ENCODE data around the gene TBCCD1.

TBCCD1 gene

DNA sequence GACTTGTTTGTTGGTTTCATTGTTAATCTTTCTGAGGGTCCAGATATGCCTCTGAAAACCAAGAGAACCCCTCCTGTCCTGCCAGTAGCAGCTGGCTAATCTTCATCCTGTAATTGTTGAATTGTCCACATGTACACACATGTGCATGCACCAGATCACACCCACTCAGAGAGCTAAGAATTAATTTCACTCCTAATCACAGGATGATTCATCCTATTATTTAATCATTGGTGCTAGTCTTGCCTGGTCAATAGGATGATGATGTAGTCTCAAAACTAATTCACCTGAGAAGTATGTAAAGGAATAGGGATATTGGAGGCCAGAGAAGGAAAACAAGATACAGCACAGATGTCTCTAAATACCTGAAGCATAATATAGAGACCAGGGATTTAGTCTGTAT lies 37.9 kb upstream of the TBCCD1 start:
- no peak for TF ChIP-seq POLR2A (IDR thresholded peaks at IDR 0.05; ENCODE audit: low read depth, low read length)
- no peak for FAIRE-seq
- DNase-seq (ENCODE audit: insufficient read length, low spot score) = no peak

DNA sequence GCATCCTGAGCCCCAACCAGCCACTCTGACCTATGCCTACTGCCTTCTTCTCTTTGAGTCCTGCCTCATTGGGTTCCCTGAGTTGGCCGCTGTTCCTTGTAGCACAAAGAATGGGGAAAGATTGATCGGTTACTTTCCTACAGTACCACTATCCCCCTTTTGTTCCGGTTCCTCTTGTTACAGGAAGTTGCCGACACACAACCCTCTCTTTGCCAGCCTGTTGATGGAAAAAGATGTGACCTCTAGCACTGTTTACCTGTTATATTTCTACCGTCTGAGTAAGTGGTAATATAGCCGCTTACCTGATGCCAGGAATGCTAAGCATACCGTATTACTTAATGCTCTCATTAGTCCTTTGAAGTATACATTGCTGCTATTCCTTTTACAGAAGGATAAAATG lies 36.0 kb upstream of the TBCCD1 start:
- no peak for TF ChIP-seq POLR2A (IDR thresholded peaks at IDR 0.05; ENCODE audit: low read depth, low read length)
- DNase-seq (ENCODE audit: insufficient read length, low spot score) (no peak), FAIRE-seq (no peak)

DNA sequence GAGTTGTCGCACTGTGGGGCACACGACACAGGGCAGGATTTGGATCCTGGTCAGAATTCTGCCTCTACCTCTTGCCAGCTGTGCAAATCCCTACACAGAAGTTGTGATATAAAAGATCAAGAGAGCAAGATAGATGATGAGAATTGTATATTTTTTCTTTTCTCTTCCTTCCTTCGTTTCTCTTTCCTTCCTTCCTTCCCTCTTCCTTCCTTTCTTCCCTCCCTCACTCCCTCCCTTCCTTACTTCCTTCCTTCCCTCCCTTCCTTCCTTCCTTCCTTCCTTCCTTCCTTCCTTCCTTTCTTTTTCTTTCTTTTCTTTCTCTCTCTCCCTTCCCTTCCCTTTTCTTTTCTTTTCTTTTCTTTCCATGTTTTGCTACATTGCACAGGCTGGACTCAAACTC lies 33.8 kb upstream of the TBCCD1 start:
- no peak for FAIRE-seq
- TF ChIP-seq POLR2A (IDR thresholded peaks at IDR 0.05; ENCODE audit: low read depth, low read length) = no peak

DNA sequence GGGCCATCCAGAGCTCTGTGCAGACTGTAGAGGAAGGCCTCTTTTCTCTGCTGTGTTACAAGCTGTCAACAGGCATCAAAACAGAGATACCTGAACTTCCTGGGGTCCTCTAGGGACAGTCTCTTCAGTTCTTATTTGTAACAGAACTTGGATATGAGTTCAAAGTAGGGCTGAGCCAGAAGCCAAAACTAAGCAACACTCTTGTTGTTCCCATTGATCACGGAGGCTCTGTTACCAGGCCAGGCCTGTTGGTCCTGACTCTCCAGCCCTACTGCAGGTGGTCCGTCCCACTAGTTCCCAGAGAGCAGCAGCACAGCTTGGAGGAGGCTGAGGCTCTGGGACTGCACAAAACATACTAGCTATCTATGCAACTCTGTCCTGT lies 32.6 kb upstream of the TBCCD1 start:
- FAIRE-seq = no peak

More for the DNA sequence above, 33.8 kb upstream of the TBCCD1 start:
- DNase-seq (ENCODE audit: insufficient read length, low spot score) = no peak

DNA sequence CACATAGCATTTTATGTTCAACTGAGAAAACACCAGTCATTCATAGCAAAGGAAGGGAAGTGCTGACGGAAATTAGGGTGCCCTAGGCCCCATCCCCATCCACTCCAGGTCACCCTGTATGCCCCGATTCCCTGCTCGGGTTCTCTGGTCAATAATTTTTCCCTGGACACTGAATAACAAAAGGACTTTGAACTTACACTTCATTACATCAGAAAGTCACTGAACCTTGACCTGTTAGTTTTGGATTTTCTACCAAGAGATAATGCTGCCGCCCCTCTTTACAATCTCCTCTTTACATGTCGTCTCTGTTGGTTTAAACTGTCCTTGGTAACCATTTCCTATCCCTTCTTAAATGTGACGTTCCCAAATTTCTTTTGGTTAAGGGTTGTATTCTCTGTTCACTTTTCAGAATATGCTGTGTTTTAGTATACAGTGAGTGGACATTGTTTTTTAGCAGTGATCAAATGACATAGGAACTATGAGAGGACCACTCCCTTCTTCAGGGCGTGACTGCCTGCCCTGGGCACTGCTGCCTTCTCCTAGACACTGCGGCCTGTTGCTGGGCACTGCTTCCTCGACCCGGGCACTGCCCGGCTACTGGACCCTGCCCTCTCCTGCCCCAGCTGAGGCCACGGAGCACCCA lies 32.1 kb upstream of the TBCCD1 start:
- FAIRE-seq = no peak
- TF ChIP-seq POLR2A (IDR thresholded peaks at IDR 0.05; ENCODE audit: low read depth, low read length) = no peak
- DNase-seq (ENCODE audit: insufficient read length, low spot score) = no peak

More for the DNA sequence above, 32.6 kb upstream of the TBCCD1 start:
- TF ChIP-seq POLR2A (IDR thresholded peaks at IDR 0.05; ENCODE audit: low read depth, low read length) = no peak
- no peak for DNase-seq (ENCODE audit: insufficient read length, low spot score)

DNA sequence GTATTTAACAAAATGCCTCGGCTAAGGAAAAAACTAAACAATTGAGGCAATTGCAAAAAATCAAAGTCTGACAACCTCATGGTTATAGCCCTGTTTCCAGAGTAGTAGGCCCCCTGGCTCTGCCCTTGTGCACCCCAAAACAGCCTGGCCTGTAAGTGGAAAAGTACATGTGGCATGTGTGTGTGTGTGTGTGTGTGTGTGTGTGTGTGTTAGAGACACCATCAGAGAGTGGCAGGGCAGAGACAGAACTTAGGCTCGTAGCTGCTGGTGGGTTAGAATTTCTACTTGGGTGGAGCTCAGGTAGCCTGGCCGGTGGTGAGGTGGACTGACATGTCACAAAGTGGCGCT lies 31.6 kb upstream of the TBCCD1 start:
- no peak for DNase-seq (ENCODE audit: insufficient read length, low spot score)
- no peak for TF ChIP-seq POLR2A (IDR thresholded peaks at IDR 0.05; ENCODE audit: low read depth, low read length)
- FAIRE-seq = no peak

DNA sequence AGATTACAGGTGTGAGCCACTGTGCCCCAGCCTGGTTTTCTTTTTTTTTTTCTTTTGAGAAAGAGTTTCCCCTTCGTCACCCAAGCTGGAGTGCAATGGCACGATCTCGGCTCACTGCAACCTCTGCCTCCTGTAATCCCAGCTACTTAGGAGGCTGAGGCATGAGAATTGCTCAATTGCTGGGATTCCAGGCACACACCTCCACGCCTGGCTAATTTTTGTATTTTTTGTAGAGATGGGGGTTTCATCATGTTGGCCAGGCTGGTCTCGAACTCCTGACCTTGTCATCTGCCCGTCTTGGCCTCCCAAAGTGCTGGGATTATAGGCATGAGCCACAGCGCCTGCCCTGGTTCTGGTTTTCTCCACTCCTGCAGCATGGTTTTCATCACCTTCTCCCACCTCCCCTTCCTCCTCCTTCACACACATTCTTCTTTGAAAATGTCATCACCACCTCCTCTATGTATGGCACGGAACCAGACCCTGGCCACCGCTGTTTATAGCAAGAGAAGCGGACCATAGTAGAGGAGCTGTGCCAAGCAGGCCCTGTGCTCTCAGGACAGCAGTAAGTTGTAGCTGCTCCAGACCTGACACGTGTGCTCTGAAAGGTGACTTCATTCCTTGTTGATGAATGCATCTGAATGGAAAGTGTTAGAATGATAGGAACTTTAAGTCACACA lies 31.1 kb upstream of the TBCCD1 start:
- DNase-seq (ENCODE audit: insufficient read length, low spot score) = no peak
- no peak for FAIRE-seq

DNA sequence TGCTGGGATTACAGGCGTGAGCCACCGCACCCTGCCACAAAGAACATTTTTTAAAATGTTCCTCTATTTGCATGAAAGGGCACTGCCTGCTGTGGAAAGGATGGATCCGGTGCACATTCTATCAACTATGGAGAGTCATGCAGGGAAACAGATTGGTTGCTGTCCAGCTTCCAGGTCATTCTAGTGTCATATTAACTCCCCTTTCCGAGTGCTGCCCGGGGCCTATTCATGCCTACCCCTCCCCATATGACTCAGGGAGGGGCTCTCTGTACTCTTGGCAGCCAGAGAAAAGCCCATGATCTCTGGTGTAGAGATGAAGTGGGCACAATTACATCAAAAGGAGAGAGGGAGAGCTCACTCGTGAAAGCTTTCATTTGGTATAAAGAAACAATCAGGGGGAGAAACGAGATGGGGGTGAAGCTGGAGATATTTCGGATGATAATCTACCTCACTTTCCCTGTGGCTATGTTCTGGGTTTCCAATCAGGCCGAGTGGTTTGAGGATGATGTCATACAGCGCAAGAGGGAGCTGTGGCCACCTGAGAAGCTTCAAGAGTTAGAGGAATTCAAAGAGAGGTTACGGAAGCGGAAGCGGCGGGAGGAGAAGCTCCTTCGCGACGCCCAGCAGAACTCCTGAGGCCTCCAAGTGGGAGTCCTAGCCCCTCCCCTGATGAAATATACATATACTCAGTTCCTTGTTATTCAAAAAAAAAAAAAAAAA lies 29.6 kb upstream of the TBCCD1 start:
- no peak for TF ChIP-seq POLR2A (IDR thresholded peaks at IDR 0.05; ENCODE audit: low read depth, low read length)
- FAIRE-seq = no peak
- DNase-seq (ENCODE audit: insufficient read length, low spot score) = no peak

More for the DNA sequence above, 31.1 kb upstream of the TBCCD1 start:
- no peak for TF ChIP-seq POLR2A (IDR thresholded peaks at IDR 0.05; ENCODE audit: low read depth, low read length)

DNA sequence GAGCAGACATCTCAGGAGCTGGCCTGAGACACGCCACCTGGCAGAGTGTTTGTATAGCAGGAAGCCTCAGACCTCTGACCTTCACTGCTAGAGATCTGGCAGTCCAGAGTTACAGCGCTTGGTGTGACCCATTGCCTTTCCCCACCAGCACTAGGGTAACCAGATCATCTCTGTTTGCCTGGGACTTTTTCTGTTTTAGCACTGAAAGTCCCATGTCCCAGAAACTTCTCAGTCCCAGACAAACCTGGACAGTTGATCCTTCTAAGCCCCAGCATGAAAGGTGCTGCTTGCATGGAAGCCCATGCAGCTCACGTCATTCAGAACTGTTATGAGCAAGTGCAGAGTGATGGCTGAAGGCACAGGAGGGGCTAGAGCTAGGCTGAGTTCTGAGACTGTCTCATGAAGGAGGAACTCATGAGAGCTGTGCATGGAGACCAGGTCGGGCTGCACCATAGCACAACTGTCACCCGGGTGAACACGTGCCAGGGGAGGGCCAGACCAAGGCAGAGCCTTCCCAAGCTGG lies 27.5 kb upstream of the TBCCD1 start:
- FAIRE-seq (no peak), DNase-seq (ENCODE audit: insufficient read length, low spot score) (no peak)
- no peak for TF ChIP-seq POLR2A (IDR thresholded peaks at IDR 0.05; ENCODE audit: low read depth, low read length)

DNA sequence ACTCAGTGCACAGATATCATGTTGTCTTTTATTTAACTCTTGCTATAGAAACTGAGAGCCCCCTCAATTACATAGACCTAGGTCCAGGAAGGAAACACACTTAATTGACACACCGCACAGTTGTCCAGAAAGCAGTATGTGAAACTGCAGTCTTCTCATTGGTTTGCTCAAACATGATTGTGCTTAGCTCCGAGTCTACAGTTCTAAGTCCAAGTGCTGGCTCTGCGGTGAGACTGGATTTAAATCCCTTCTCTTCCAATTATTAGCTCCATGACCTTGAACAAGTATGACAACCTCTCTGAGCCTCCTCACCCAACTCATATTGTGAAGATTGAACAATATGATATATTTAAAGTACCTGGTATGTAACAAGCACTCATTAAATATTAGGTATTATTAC lies 26.7 kb upstream of the TBCCD1 start:
- DNase-seq (ENCODE audit: insufficient read length, low spot score) (no peak), FAIRE-seq (no peak)
- TF ChIP-seq POLR2A (IDR thresholded peaks at IDR 0.05; ENCODE audit: low read depth, low read length) = no peak

DNA sequence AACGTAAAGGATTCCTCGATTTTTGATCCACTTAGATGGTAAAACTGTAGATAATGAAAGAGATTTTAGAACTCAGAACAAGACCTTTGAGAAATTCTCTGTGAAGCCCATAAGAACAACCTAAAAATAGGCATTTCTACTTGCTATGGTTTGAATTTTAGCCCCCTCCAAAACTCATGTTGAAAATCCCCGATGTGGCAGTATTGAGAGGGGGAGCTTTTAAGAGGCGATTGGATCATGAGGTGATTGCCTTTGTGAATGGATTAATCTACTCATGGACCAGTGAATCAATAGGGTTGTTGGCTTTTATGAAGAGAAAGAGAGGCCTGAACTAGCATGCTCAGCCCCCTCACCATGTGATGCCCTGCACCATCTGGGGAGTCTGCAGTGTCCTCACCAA lies 25.5 kb upstream of the TBCCD1 start:
- no peak for TF ChIP-seq POLR2A (IDR thresholded peaks at IDR 0.05; ENCODE audit: low read depth, low read length)
- DNase-seq (ENCODE audit: insufficient read length, low spot score) = no peak
- FAIRE-seq = no peak

DNA sequence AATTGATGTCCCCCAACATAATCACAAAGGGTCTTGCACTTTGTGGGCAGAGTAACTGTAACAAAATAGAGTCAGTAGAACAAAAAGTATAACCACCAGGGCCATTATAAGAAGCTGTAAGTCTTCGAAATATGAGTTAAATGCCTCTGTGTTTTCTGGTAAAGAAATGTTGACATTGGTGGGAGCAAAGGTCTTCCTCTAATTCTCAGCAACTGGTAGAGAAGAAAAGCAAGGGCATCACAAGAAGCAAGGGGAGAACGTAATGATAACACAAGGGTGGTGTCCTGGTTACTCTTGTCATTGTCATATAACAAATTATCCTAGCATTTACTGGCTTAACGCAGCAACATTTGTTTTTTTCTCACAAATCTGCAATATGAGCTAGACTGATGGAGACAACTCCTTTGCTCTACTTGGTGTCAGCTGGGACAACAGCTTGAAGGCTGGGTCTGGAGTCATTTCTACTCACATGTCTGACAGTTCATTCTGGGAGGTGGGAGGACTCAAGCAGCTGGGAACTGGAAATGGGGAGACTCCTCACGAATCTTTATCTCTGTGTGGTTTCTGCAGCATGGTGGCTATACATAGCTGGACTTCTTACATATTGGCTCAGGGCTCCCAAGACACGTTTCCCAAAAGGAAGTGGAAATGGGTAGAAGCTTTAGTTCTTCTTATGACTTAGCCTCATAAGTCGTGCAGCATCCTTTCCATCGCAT lies 23.6 kb upstream of the TBCCD1 start:
- DNase-seq (ENCODE audit: insufficient read length, low spot score) (no peak), FAIRE-seq (no peak)
- no peak for TF ChIP-seq POLR2A (IDR thresholded peaks at IDR 0.05; ENCODE audit: low read depth, low read length)

DNA sequence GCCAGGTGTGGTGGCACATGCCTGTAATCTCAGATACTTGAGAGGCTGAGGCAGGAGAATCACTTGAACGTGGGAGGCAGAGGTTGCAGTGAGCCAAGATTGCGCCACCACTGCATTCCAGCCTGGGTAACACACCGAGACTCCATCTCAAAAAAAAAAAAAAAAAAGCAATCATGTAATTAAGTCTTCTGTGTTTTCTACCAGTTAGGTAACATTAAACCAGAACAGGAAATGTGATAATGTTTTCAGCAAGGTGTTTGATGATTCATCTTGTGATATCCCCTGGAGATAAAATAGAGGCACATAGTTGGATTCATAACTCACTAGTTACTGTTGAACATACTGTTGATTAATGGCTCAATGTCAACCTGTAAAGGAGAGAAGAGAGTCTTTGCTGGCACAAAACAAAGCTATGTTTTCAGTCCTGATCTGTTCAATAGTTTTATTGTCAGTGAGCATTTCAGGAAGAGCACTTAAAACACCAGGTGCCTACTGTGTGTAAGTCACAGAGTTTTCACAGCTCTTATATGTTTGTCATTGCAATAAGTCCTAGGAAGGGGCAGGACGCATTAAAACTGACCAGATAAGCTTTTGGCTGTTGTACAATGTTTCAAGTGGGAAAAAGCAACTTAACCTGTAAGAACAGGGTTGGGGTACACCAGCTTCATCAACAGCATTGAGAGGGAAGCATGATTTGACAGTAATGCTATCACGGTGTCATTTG lies 22.9 kb upstream of the TBCCD1 start:
- DNase-seq (ENCODE audit: insufficient read length, low spot score) (no peak), FAIRE-seq (no peak)
- TF ChIP-seq POLR2A (IDR thresholded peaks at IDR 0.05; ENCODE audit: low read depth, low read length) = no peak
